CD4-positive, alpha-beta T cell (primary cell): Measurements from ENCODE around the gene ZNF432. TPM values are rescaled to one million over a fixed set of nuclear protein-coding genes. Genes with fewer than 3 reads are reported as not detected.

Experiments
- ATAC-seq: fragments of 200-7000 bp; cut with Tn5 transposase; one replicate; pipeline ENCODE4 v1.10.0; 2022; ENCODE audit warnings: mild to moderate bottlenecking; ENCODE audit not compliant: poor library complexity
- CTCF ChIA-PET: fragments of 350-600 bp; sonication (Branson Sonifier 250); formaldehyde crosslinking; loops from one replicate; lab custom pipeline; 2021; ENCODE audit warnings: antibody characterized with exemption, inconsistent platforms; lab: Charles Lee
- POLR2A ChIA-PET: fragments of 350-600 bp; sonication (Branson Sonifier 250); formaldehyde crosslinking; loops from one replicate; lab custom pipeline; 2021; ENCODE audit warnings: antibody characterized with exemption, inconsistent platforms; lab: Charles Lee
- DNase-seq, 14 experiments: peaks; one replicate each; pipeline ENCODE4 v3.0.0-alpha.2; 2013 to 2020; ENCODE audit warnings: mixed read lengths in 2 of 14
- H3K27ac ChIP-seq, 2 donors: one replicate each; pipeline versions ENCODE4 v1.5.1 to v1.7.0; 2013; ENCODE audit warnings: low read length in 2 of 2, low read depth in 1 of 2, mild to moderate bottlenecking in 1 of 2
- H3K27me3 ChIP-seq, 2 experiments: 1 replicate in 1 of 2; 2 replicates in 1 of 2; pipeline versions ENCODE4 v1.6.1 to v1.7.0; 2013; ENCODE audit warnings: low read length in 2 of 2, control low read depth in 1 of 2, mild to moderate bottlenecking in 1 of 2, moderate library complexity in 1 of 2; ENCODE audit not compliant: insufficient read depth in 2 of 2, control insufficient read depth in 1 of 2
- H3K36me3 ChIP-seq: one replicate; pipeline ENCODE4 v1.6.1; 2013; ENCODE audit warnings: low read length, control low read depth; ENCODE audit not compliant: insufficient read depth
- H3K4me1 ChIP-seq: one replicate; pipeline ENCODE4 v1.6.1; 2013; ENCODE audit warnings: low read length, control low read depth; ENCODE audit not compliant: insufficient read depth
- H3K4me3 ChIP-seq: one replicate; pipeline ENCODE4 v1.5.1; 2013; ENCODE audit warnings: mild to moderate bottlenecking, low read length, moderate library complexity
- H3K9me3 ChIP-seq, 2 experiments: 1 replicate in 1 of 2; 2 replicates in 1 of 2; pipeline versions ENCODE4 v1.6.1 to v1.7.0; 2013; ENCODE audit warnings: low read length in 2 of 2, mild to moderate bottlenecking in 2 of 2, control low read depth in 1 of 2, moderate library complexity in 1 of 2; ENCODE audit not compliant: control insufficient read depth in 1 of 2, insufficient read depth in 1 of 2
- H3K27ac Mint-ChIP-seq: one replicate; pipeline ENCODE4 v1.8.0; 2020; ENCODE audit warnings: mixed read lengths
- H3K27me3 Mint-ChIP-seq: one replicate; pipeline ENCODE4 v1.8.0; 2021; ENCODE audit warnings: mixed read lengths
- H3K36me3 Mint-ChIP-seq: one replicate; pipeline ENCODE4 v1.8.0; 2021; ENCODE audit warnings: low read depth, mixed read lengths
- H3K4me1 Mint-ChIP-seq: one replicate; pipeline ENCODE4 v1.8.0; 2021; ENCODE audit warnings: low read depth, mixed read lengths
- H3K4me3 Mint-ChIP-seq: one replicate; pipeline ENCODE4 v1.8.0; 2020; ENCODE audit warnings: mild to moderate bottlenecking, mixed read lengths
- H3K9me3 Mint-ChIP-seq: one replicate; pipeline ENCODE4 v1.8.0; 2020; ENCODE audit warnings: mixed read lengths
- intact Hi-C, 2 experiments: fragments of 100-400 bp; cut with DNase I in 1 of 2; cut with micrococcal nuclease in 1 of 2; formaldehyde crosslinking; loops; one replicate each; pipeline versions ENCODE4 v1.15.1 to v1.9.0; 2023 to 2025; cut with DNase I, micrococcal nuclease
- total RNA-seq, 174 experiments: library from RNA in 2 of 174; stranded (reverse) in 2 of 174; gene quantifications; one replicate each; pipeline ENCODE4 v1.2.3 and lab custom pipeline; 2021 to 2026
- TF ChIP-seq, protein P1 (sequence below): fragments of 200-600 bp; IDR thresholded peaks from one replicate; pipeline ENCODE4 v1.8.0; 2022; ENCODE audit warnings: antibody characterized with exemption, mild to moderate bottlenecking

Gene ZNF432
- total RNA-seq, 2 experiments from 2014 or later = 16.3 to 19.2 TPM

DNA sequence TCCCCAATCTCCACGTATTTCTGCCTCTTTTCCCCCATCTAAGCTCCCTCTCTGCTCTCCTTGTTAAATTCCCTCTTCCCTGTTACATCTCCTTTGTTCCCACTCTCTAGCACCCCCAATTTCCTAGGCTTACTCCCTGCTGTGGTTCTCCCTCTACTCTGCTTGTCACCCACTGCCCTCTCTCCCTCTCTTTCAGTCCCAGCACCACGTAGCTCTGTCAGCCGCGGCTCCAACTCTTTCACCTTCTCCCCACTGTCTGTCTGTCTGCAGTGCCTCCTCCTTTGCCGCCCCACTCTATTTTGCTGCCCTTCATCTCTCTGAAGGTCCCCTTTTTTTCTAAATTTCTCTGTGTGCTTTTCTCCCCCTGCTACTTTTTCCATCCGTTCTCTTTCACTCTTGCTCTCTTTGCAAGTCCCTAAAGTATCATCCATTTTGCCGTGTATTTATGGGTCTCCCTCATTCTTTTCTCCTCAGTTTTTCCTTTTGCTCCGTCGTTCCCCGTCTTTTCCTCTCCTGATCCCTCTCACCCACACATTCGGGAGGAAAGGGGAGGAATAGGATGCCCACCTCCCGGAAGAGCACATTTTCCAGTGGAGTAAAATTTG lies 46.0 kb upstream of the ZNF432 start:
- peak overlapping the region; percentile 95 for H3K27ac Mint-ChIP-seq
- no peaks in the 10 kb centered on the region for H3K27me3 ChIP-seq
- DNase-seq (peak in 1 of 14 experiments; percentile 1), ATAC-seq (no peak)
- no peaks in the 10 kb centered on the region for H3K27me3 Mint-ChIP-seq
- H3K9me3 Mint-ChIP-seq = peaks cover 10% of the 10 kb centered on the region
- TF ChIP-seq, protein P1, sequence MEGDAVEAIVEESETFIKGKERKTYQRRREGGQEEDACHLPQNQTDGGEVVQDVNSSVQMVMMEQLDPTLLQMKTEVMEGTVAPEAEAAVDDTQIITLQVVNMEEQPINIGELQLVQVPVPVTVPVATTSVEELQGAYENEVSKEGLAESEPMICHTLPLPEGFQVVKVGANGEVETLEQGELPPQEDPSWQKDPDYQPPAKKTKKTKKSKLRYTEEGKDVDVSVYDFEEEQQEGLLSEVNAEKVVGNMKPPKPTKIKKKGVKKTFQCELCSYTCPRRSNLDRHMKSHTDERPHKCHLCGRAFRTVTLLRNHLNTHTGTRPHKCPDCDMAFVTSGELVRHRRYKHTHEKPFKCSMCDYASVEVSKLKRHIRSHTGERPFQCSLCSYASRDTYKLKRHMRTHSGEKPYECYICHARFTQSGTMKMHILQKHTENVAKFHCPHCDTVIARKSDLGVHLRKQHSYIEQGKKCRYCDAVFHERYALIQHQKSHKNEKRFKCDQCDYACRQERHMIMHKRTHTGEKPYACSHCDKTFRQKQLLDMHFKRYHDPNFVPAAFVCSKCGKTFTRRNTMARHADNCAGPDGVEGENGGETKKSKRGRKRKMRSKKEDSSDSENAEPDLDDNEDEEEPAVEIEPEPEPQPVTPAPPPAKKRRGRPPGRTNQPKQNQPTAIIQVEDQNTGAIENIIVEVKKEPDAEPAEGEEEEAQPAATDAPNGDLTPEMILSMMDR = no peak
- peaks cover 16% of the 10 kb centered on the region for H3K4me1 ChIP-seq
- peaks cover 80% of the 10 kb centered on the region for H3K36me3 Mint-ChIP-seq
- POLR2A ChIA-PET = no interaction called here
- peaks cover 40% of the 10 kb centered on the region for H3K4me1 Mint-ChIP-seq
- peaks cover 35% of the 10 kb centered on the region for H3K36me3 ChIP-seq
- intact Hi-C loops = loop anchor here (1.0 to 10.0 kb wide), 2 partner anchors 50 to 96 kb away; partner anchors contain the start of genes PPP2R1A (in 1 of the 2) and ZNF432 (in 1 of the 2)
- CTCF ChIA-PET = no interaction called here
- H3K4me3 ChIP-seq = peak overlapping the region; percentile 77
- peaks cover 49 to 72% of the 10 kb centered on the region in 2 experiments for H3K9me3 ChIP-seq
- H3K27ac ChIP-seq = no peak overlapping the region
- H3K4me3 Mint-ChIP-seq = peak overlapping the region; percentile 99

DNA sequence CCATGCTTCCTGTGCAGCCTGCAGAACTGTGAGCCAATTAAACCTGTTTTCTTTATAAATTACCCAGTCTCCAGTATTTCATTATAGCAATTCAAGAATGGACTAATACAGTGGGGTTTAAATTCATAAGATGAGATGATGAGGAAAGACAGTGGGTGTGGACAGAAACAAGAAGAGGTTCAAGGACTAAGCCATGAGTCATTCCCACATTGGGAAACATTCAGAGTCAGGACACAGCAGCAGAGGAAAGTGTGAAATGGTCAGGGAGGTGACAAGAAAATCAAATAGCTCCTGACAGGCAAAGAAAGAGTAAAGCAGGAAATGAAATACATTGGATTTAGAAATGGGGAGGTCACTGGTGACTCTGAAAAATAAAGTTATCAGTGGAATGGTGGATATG lies 37.8 kb upstream of the ZNF432 start:
- peaks cover 85% of the 10 kb centered on the region for H3K36me3 ChIP-seq
- ChIA-PET CTCF (no interaction called here), POLR2A (no interaction called here)
- Mint-ChIP-seq H3K4me3 (no peak overlapping the region), H3K4me1 (peaks cover 7% of the 10 kb centered on the region), H3K27me3 (no peaks in the 10 kb centered on the region), H3K27ac (no peak overlapping the region), H3K36me3 (peaks cover 100% of the 10 kb centered on the region), H3K9me3 (peaks cover 23% of the 10 kb centered on the region)
- no peaks in the 10 kb centered on the region for H3K27me3 ChIP-seq
- intact Hi-C loops = no loop called here
- H3K9me3 ChIP-seq = peaks cover 30 to 83% of the 10 kb centered on the region in 2 experiments
- TF ChIP-seq, protein P1 = no peak
- no peak for ATAC-seq
- no peak overlapping the region for H3K4me3 ChIP-seq
- H3K27ac ChIP-seq = no peak overlapping the region
- H3K4me1 ChIP-seq = no peaks in the 10 kb centered on the region
- no peak for DNase-seq

DNA sequence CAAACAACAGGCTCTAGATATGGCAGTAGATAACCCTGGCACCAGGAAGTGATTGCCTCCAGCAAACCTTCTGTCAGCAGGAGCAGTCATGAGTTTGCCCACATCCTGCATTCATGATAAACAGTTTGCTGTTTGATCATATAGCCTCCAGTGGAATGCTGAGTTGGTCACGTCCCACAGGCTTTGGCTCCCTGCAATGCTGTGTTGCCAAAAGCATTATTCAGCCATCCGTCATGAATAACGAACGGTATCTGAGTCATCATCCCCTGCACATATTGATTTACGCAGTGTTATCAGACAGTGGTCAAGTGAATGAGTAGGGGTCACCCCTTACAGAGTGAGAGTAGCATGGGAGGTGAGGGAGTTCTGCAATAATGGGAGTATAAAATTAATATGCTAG lies 21.9 kb upstream of the ZNF432 start:
- ChIA-PET POLR2A (no interaction called here), CTCF (no interaction called here)
- Histone ChIP-seq H3K27ac (no peak overlapping the region), H3K27me3 (no peaks in the 10 kb centered on the region), H3K36me3 (peaks cover 88% of the 10 kb centered on the region), H3K4me1 (no peaks in the 10 kb centered on the region), H3K9me3 (peaks cover 41 to 100% of the 10 kb centered on the region in 2 experiments), H3K4me3 (no peak overlapping the region)
- Mint-ChIP-seq H3K36me3 (peaks cover 100% of the 10 kb centered on the region), H3K27me3 (no peaks in the 10 kb centered on the region), H3K27ac (no peak overlapping the region), H3K4me3 (no peak overlapping the region), H3K9me3 (peaks cover 38% of the 10 kb centered on the region), H3K4me1 (no peaks in the 10 kb centered on the region)
- intact Hi-C loops = no loop called here
- no peak for ATAC-seq
- TF ChIP-seq, protein P1 = no peak
- DNase-seq = no peak
